ENCODE measurements around the gene CHD3. TPM values are rescaled to one million over a fixed set of nuclear protein-coding genes. Genes with fewer than 3 reads are reported as not detected.
A peak's percentile ranks its signal among the peaks of the same experiment; 100 is the strongest.

The CHD3 gene
- total and polyA plus RNA-seq, 4 experiments from 2014 or later, result 0.84 to 287 (median 149) TPM

DNA sequence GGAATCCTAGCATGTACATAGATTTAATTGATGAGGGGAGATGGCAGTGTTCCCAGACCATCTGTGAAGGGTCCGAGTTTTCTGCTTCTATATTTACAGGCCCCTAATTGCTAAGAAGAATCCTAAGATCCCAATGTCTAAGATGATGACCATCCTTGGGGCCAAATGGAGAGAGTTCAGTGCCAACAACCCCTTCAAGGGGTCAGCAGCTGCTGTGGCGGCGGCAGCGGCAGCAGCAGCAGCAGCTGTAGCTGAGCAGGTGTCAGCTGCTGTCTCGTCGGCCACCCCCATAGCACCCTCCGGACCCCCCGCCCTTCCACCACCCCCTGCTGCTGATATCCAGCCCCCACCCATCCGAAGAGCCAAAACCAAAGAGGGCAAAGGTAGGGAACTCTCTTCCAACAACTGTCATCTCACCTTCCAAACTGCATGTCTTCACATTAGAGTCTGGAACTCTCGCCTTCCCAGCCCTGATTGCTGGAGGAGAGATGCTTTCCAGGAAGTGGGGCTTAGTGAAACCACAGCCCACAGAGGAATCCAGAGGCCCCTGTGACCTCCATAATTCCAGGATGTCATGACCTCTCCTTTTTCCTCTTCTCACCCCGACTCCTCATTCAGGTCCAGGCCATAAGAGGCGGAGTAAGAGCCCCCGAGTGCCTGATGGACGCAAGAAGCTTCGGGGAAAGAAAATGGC, 4.7 kb downstream of the CHD3 start:
- H3K4me3 Mint-ChIP-seq, result no peak overlapping the region
- peaks cover 74% of the 10 kb centered on the region for H3K36me3 ChIP-seq (ENCODE audit: insufficient read depth, low read length)
- intact Hi-C loops (cut with micrococcal nuclease), result no loop called here
- H3K36me3 Mint-ChIP-seq, result peaks cover 55 to 73% of the 10 kb centered on the region in 2 donors
- H3K27me3 Mint-ChIP-seq, result no peaks in the 10 kb centered on the region
- H3K4me3 ChIP-seq (ENCODE audit: low read length in 2 of 2), result no peak overlapping the region
- H3K27ac Mint-ChIP-seq, result peak overlapping the region in 1 of 7 donors; percentile 57
- peaks cover 17% of the 10 kb centered on the region for H3K4me1 ChIP-seq (ENCODE audit: insufficient read depth, low read length)
- ChIA-PET CTCF (ENCODE audit: partially characterized antibody) (no interaction called here), POLR2A (ENCODE audit: partially characterized antibody) (no interaction called here)
- no peak overlapping the region for H3K27ac ChIP-seq (ENCODE audit: low read depth, low read length)
- H3K9me3 Mint-ChIP-seq, result no peaks in the 10 kb centered on the region
- DNase-seq, result no peak
- H3K27me3 ChIP-seq (ENCODE audit: insufficient read depth, low read length), result no peaks in the 10 kb centered on the region
- H3K9me3 ChIP-seq (ENCODE audit: control insufficient read depth in 1 of 2, low read length in 2 of 2), result no peaks in the 10 kb centered on the region
- H3K4me1 Mint-ChIP-seq, result peaks cover 7 to 37% (median 17%) of the 10 kb centered on the region in 4 donors

GRCh38 chr17:7894226-7894625, 5.6 kb downstream of the CHD3 start:
- H3K27ac ChIP-seq (ENCODE audit: low read depth, low read length), result no peak overlapping the region
- ChIA-PET POLR2A (ENCODE audit: partially characterized antibody) (no interaction called here), CTCF (ENCODE audit: partially characterized antibody) (interaction anchor here (1.0 to 1.2 kb wide), 2 partner anchors 31 to 96 kb away, joined by 3 to 4 read pairs; no protein-coding TSS in a partner anchor)
- Mint-ChIP-seq H3K4me1 (peaks cover 7 to 37% (median 16%) of the 10 kb centered on the region in 4 donors), H3K4me3 (no peak overlapping the region), H3K27me3 (no peaks in the 10 kb centered on the region), H3K9me3 (no peaks in the 10 kb centered on the region), H3K36me3 (peaks cover 64 to 81% of the 10 kb centered on the region in 2 donors), H3K27ac (peak overlapping the region in 3 of 7 donors; percentile 27 to 57 (median 45))
- H3K27me3 ChIP-seq (ENCODE audit: insufficient read depth, low read length), result no peaks in the 10 kb centered on the region
- H3K4me3 ChIP-seq (ENCODE audit: low read length in 2 of 2), result no peak overlapping the region
- intact Hi-C loops (cut with micrococcal nuclease), result no loop called here
- no peak for DNase-seq
- peaks cover 8% of the 10 kb centered on the region for H3K4me1 ChIP-seq (ENCODE audit: insufficient read depth, low read length)
- no peaks in the 10 kb centered on the region for H3K9me3 ChIP-seq (ENCODE audit: control insufficient read depth in 1 of 2, low read length in 2 of 2)
- peaks cover 83% of the 10 kb centered on the region for H3K36me3 ChIP-seq (ENCODE audit: insufficient read depth, low read length)

DNA sequence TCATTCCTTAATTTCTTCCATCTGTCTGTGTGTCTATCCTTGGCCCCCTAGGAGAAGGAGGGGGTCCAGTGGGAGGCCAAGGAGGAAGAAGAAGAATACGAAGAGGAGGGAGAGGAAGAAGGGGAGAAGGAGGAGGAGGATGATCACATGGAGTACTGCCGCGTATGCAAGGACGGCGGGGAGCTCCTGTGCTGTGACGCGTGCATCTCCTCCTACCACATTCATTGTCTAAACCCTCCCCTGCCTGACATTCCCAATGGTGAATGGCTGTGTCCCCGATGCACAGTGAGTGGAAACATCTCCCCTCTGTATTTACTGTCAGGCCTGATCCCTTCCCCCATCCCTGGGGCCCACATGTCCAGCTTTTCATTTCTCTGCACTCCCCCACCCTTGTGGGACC, 6.3 kb downstream of the CHD3 start:
- Histone ChIP-seq H3K27me3 (ENCODE audit: insufficient read depth, low read length) (no peaks in the 10 kb centered on the region), H3K36me3 (ENCODE audit: insufficient read depth, low read length) (peaks cover 84% of the 10 kb centered on the region), H3K4me3 (ENCODE audit: low read length in 2 of 2) (no peak overlapping the region), H3K4me1 (ENCODE audit: insufficient read depth, low read length) (peaks cover 2% of the 10 kb centered on the region), H3K27ac (ENCODE audit: low read depth, low read length) (no peak overlapping the region), H3K9me3 (ENCODE audit: control insufficient read depth in 1 of 2, low read length in 2 of 2) (no peaks in the 10 kb centered on the region)
- peak overlapping the region in 4 of 7 donors; percentile 7 to 66 (median 16) for H3K27ac Mint-ChIP-seq
- peaks cover 70 to 82% of the 10 kb centered on the region in 2 donors for H3K36me3 Mint-ChIP-seq
- H3K4me1 Mint-ChIP-seq, result peaks cover 7 to 37% (median 14%) of the 10 kb centered on the region in 4 donors
- ChIA-PET CTCF (ENCODE audit: partially characterized antibody) (interaction anchor here (1.0 to 1.2 kb wide), 2 partner anchors 32 to 96 kb away, joined by 3 to 4 read pairs; no protein-coding TSS in a partner anchor), POLR2A (ENCODE audit: partially characterized antibody) (no interaction called here)
- H3K4me3 Mint-ChIP-seq, result no peak overlapping the region
- no peak for DNase-seq
- no peaks in the 10 kb centered on the region for H3K27me3 Mint-ChIP-seq
- intact Hi-C loops (cut with micrococcal nuclease), result no loop called here
- H3K9me3 Mint-ChIP-seq, result no peaks in the 10 kb centered on the region

DNA sequence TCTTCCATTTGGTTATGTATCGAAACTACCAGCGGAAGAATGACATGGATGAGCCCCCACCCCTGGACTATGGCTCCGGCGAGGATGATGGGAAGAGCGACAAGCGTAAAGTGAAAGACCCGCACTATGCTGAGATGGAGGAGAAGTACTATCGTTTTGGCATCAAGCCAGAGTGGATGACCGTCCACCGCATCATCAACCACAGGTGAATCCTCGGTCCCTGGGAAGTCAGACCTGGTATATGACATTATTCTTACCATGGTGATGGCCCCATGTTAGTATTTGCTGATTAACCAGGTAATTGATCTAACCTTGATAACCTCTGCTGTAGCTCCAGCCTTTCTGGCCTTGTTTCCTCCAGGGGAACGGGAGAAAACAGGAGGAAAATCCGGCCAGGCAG, 8.5 kb downstream of the CHD3 start:
- intact Hi-C loops (cut with micrococcal nuclease), result no loop called here
- POLR2A ChIA-PET (ENCODE audit: partially characterized antibody), result interaction anchor here (1.3 to 1.9 kb wide), 3 partner anchors 11 to 40 kb away, joined by 5 to 7 read pairs (median 7); partner anchors contain the start of genes CYB5D1, NAA38 and RNF227

DNA sequence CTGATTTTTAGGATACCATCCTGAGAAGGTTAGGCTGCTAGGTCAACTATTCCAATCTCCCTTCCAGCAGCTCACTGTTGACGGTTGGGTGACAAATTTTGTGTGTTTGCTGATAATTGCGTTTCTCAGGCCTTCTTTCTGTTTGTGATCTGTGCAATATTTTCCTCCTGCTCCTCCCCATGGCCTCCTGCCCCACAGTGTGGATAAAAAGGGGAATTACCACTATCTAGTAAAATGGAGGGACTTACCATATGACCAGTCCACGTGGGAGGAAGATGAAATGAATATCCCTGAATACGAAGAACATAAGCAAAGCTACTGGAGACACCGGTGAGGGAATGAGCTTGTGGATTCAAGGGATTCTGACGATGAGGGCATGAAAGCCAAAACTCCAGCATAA, 9.2 kb downstream of the CHD3 start:
- Histone ChIP-seq H3K4me1 (ENCODE audit: insufficient read depth, low read length) (no peaks in the 10 kb centered on the region), H3K4me3 (ENCODE audit: low read length in 2 of 2) (no peak overlapping the region), H3K27ac (ENCODE audit: low read depth, low read length) (no peak overlapping the region), H3K9me3 (ENCODE audit: control insufficient read depth in 1 of 2, low read length in 2 of 2) (no peaks in the 10 kb centered on the region), H3K36me3 (ENCODE audit: insufficient read depth, low read length) (peaks cover 80% of the 10 kb centered on the region), H3K27me3 (ENCODE audit: insufficient read depth, low read length) (no peaks in the 10 kb centered on the region)
- peak; percentile 29 to 43 (median 36) for DNase-seq
- Mint-ChIP-seq H3K4me3 (no peak overlapping the region), H3K9me3 (no peaks in the 10 kb centered on the region), H3K27ac (peak overlapping the region; percentile 11 to 82 (median 38)), H3K4me1 (peaks cover 7 to 27% (median 11%) of the 10 kb centered on the region in 4 donors), H3K27me3 (no peaks in the 10 kb centered on the region), H3K36me3 (peaks cover 65 to 84% of the 10 kb centered on the region in 2 donors)
- intact Hi-C loops (cut with micrococcal nuclease), result no loop called here
- ChIA-PET POLR2A (ENCODE audit: partially characterized antibody) (interaction anchor here (1.2 to 1.9 kb wide), 5 partner anchors 12 to 41 kb away, joined by 3 to 7 read pairs (median 5); partner anchors contain the start of genes CYB5D1, NAA38 and RNF227), CTCF (ENCODE audit: partially characterized antibody) (interaction anchor here (1.2 to 5.4 kb wide), 12 partner anchors 13 to 92 kb away, joined by 3 to 55 read pairs (median 6); partner anchors contain the start of gene NAA38)

More for the DNA sequence above, 8.5 kb downstream of the CHD3 start:
- peak overlapping the region in 4 of 7 donors; percentile 24 to 89 (median 32) for H3K27ac Mint-ChIP-seq
- Histone ChIP-seq H3K4me1 (ENCODE audit: insufficient read depth, low read length) (no peaks in the 10 kb centered on the region), H3K27me3 (ENCODE audit: insufficient read depth, low read length) (no peaks in the 10 kb centered on the region), H3K9me3 (ENCODE audit: control insufficient read depth in 1 of 2, low read length in 2 of 2) (no peaks in the 10 kb centered on the region), H3K4me3 (ENCODE audit: low read length in 2 of 2) (no peak overlapping the region), H3K36me3 (ENCODE audit: insufficient read depth, low read length) (peaks cover 78% of the 10 kb centered on the region), H3K27ac (ENCODE audit: low read depth, low read length) (no peak overlapping the region)
- peaks cover 7 to 27% (median 11%) of the 10 kb centered on the region in 4 donors for H3K4me1 Mint-ChIP-seq
- no peak for DNase-seq
- CTCF ChIA-PET (ENCODE audit: partially characterized antibody), result interaction anchor here (0.6 to 5.4 kb wide), 12 partner anchors 16 to 92 kb away, joined by 3 to 55 read pairs (median 6); partner anchors contain the start of gene NAA38
- H3K36me3 Mint-ChIP-seq, result peaks cover 62 to 80% of the 10 kb centered on the region in 2 donors
- no peak overlapping the region for H3K4me3 Mint-ChIP-seq
- H3K27me3 Mint-ChIP-seq, result no peaks in the 10 kb centered on the region
- no peaks in the 10 kb centered on the region for H3K9me3 Mint-ChIP-seq

DNA sequence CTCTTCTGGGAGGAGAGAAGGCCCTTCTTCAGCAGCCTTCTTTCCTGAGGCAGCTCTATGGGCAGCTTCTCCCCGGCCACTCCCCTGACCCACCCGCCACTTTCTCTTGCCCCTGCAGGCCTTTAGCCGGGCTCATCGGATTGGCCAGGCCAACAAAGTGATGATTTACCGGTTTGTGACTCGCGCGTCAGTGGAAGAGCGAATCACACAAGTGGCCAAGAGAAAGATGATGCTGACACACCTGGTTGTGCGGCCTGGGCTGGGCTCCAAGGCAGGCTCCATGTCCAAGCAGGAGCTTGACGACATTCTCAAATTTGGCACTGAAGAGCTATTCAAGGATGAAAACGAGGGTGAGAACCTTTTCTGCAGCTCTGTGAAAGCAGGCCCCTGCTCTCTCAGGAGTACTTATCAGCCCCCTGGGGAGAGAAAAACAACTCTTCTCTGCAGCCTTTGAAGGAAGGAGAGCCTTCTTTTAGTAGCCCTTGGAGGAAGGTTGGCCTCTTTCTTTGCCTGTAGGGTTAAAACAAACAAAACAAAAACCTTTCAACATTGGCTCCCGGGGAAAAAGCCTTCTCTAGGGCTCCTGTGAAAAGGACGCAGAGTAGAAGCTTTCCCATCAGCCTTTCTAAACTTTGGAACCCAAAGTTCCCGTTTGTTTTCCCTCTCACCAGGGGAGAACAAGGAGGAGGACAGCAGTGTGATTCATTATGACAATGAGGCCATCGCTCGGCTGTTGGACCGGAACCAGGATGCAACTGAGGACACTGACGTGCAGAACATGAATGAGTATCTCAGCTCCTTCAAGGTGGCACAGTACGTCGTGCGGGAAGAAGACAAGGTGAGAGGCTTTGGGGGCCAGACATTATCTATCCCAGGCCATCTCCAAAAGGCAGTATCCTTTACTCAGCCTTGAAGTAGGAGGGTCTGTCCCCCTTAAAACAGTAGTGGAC, 14.8 kb downstream of the CHD3 start:
- no peaks in the 10 kb centered on the region for H3K9me3 ChIP-seq (ENCODE audit: control insufficient read depth in 1 of 2, low read length in 2 of 2)
- Mint-ChIP-seq H3K9me3 (no peaks in the 10 kb centered on the region), H3K27me3 (no peaks in the 10 kb centered on the region), H3K27ac (peak overlapping the region in 3 of 7 donors; percentile 2 to 60 (median 60)), H3K4me3 (no peak overlapping the region), H3K4me1 (peaks cover 0 to 2% (median 0%) of the 10 kb centered on the region in 4 donors), H3K36me3 (peaks cover 86 to 90% of the 10 kb centered on the region in 2 donors)
- DNase-seq, result no peak
- H3K27me3 ChIP-seq (ENCODE audit: insufficient read depth, low read length), result no peaks in the 10 kb centered on the region
- H3K27ac ChIP-seq (ENCODE audit: low read depth, low read length), result no peak overlapping the region
- POLR2A ChIA-PET (ENCODE audit: partially characterized antibody), result interaction anchor here (0.7 kb wide), 2 partner anchors 18 to 86 kb away, joined by 3 to 4 read pairs; no protein-coding TSS in a partner anchor
- H3K4me1 ChIP-seq (ENCODE audit: insufficient read depth, low read length), result no peaks in the 10 kb centered on the region
- peaks cover 90% of the 10 kb centered on the region for H3K36me3 ChIP-seq (ENCODE audit: insufficient read depth, low read length)
- H3K4me3 ChIP-seq (ENCODE audit: low read length in 2 of 2), result no peak overlapping the region
- CTCF ChIA-PET (ENCODE audit: partially characterized antibody), result interaction anchor here (0.7 to 1.5 kb wide), 4 partner anchors 83 to 87 kb away, joined by 3 to 5 read pairs (median 4); no protein-coding TSS in a partner anchor
- intact Hi-C loops (cut with micrococcal nuclease), result no loop called here
